ENCODE results near the gene DNAJA1.
A peak's percentile ranks its signal among the peaks of the same experiment; 100 is the strongest.

DNAJA1 gene

GRCh38 chr9:33029231-33029786, 4.2 kb downstream of the DNAJA1 start:
- DNase-seq, result no peak

- DNase-seq, result no peak
These were observed 5.2 kb downstream of the DNAJA1 start for GRCh38 chr9:33030285-33030684.

GRCh38 chr9:33032292-33032691, 7.2 kb downstream of the DNAJA1 start:
- no peak for DNase-seq

- DNase-seq, result no peak
These were observed 7.8 kb downstream of the DNAJA1 start for GRCh38 chr9:33032865-33033264.

GRCh38 chr9:33040792-33041431, 15.8 kb downstream of the DNAJA1 start:
- DNase-seq, result no peak

GRCh38 chr9:33041432-33042188, 16.5 kb downstream of the DNAJA1 start:
- DNase-seq, result no peak

- no peak for DNase-seq
These were observed 17.4 kb downstream of the DNAJA1 start for GRCh38 chr9:33042473-33042872.

GRCh38 chr9:33043671-33044070, 18.6 kb downstream of the DNAJA1 start:
- DNase-seq, result no peak

GRCh38 chr9:33044162-33044673, 19.1 kb downstream of the DNAJA1 start:
- DNase-seq, result peak; percentile 74

GRCh38 chr9:33044677-33045282, 19.7 kb downstream of the DNAJA1 start:
- peak; percentile 29 for DNase-seq

- no peak for DNase-seq
These were observed 21.0 kb downstream of the DNAJA1 start for GRCh38 chr9:33046061-33046460.

- DNase-seq, result no peak
These were observed 23.0 kb downstream of the DNAJA1 start for GRCh38 chr9:33048054-33048465.

- no peak for DNase-seq
These were observed 24.7 kb downstream of the DNAJA1 start for GRCh38 chr9:33049680-33050361.

GRCh38 chr9:33051144-33051543, 26.1 kb downstream of the DNAJA1 start:
- DNase-seq, result no peak

- DNase-seq, result no peak
These were observed 40.3 kb downstream of the DNAJA1 start for GRCh38 chr9:33065157-33066076.

GRCh38 chr9:33068991-33069390, 43.9 kb downstream of the DNAJA1 start:
- DNase-seq, result no peak

GRCh38 chr9:33076046-33077004, 51.3 kb downstream of the DNAJA1 start, which contains the start of gene SMU1:
TSS of gene SMU1 (minus strand) at chr9:33076674. CDS start at chr9:33076608, 66 bp downstream.
- peak; percentile 98 for DNase-seq

- DNase-seq, result no peak
These were observed 55.5 kb downstream of the DNAJA1 start for GRCh38 chr9:33080534-33080933.

- peak; percentile 90 for DNase-seq
These were observed 56.2 kb downstream of the DNAJA1 start for GRCh38 chr9:33081128-33081851.

- no peak for DNase-seq
These were observed 57.1 kb downstream of the DNAJA1 start for GRCh38 chr9:33082128-33082527.

Data from hematopoietic multipotent progenitor cell treated with erythropoietin and hydrocortisone succinate and interleukin-3 and kit ligand, for 8 days (in vitro differentiated cells).